HepG2 (cell line): ENCODE data around the gene OR2B2. TPM values are rescaled to one million over a fixed set of nuclear protein-coding genes. Genes with fewer than 3 reads are reported as not detected.

ENCODE experiments used
- CTCF ChIP-seq: sonication (generic); formaldehyde crosslinking; IDR thresholded peaks from 2 replicates; pipeline ENCODE4 v1.5.0; 2020; ENCODE audit warnings: mild to moderate bottlenecking, missing genetic modification reagents, moderate library complexity
- KDM2A ChIP-seq: sonication (generic); formaldehyde crosslinking; IDR thresholded peaks from 2 replicates; pipeline ENCODE4 v1.4.0; 2020; ENCODE audit warnings: low read depth, missing genetic modification reagents, borderline replicate concordance
- PRPF4 ChIP-seq: fragments of 200-400 bp; formaldehyde crosslinking; IDR thresholded peaks from 2 replicates; pipeline ENCODE4 v1.6.1; 2016; ENCODE audit warnings: low read length, low read depth; ENCODE audit not compliant: poor library complexity, severe bottlenecking
- SKIL ChIP-seq: sonication (generic); formaldehyde crosslinking; IDR thresholded peaks from 2 replicates; pipeline ENCODE4 v1.8.0; 2022; ENCODE audit warnings: missing genetic modification reagents, mild to moderate bottlenecking, moderate library complexity, borderline replicate concordance
- SMAD3 ChIP-seq: sonication (generic); formaldehyde crosslinking; IDR thresholded peaks from 2 replicates; pipeline ENCODE4 v1.4.0; 2020; ENCODE audit warnings: missing genetic modification reagents
- ZBED4 ChIP-seq: sonication (generic); formaldehyde crosslinking; IDR thresholded peaks from 2 replicates; pipeline ENCODE4 v1.4.0; 2020; ENCODE audit warnings: missing genetic modification reagents, borderline replicate concordance
- ZBTB7A ChIP-seq: sonication (generic); formaldehyde crosslinking; IDR thresholded peaks from 2 replicates; pipeline ENCODE4 v1.8.0; 2022; ENCODE audit warnings: mild to moderate bottlenecking, missing genetic modification reagents
- ZNF136 ChIP-seq: sonication (generic); formaldehyde crosslinking; IDR thresholded peaks from 2 replicates; pipeline ENCODE4 v1.8.1; 2022; ENCODE audit warnings: low read depth, mild to moderate bottlenecking, moderate library complexity, missing genetic modification reagents
- ZNF282 ChIP-seq: fragments of 450-650 bp; IDR thresholded peaks from 2 replicates; pipeline ENCODE4 v1.6.1; 2018; ENCODE audit not compliant: partially characterized antibody
- ZNF614 ChIP-seq: IDR thresholded peaks from 2 replicates; pipeline ENCODE4 v1.6.1; 2018; ENCODE audit warnings: missing biosample characterization, missing genetic modification reagents, inconsistent platforms, borderline replicate concordance
- ZNF737 ChIP-seq: sonication (generic); formaldehyde crosslinking; IDR thresholded peaks from 2 replicates; pipeline ENCODE4 v1.5.0; 2020; ENCODE audit warnings: missing genetic modification reagents, mild to moderate bottlenecking, borderline replicate concordance
- ZNF792 ChIP-seq: IDR thresholded peaks from 2 replicates; pipeline ENCODE4 v1.6.1; 2016
- ZNF800 ChIP-seq: sonication (generic); formaldehyde crosslinking; IDR thresholded peaks from 2 replicates; pipeline ENCODE4 v1.4.0; 2020; ENCODE audit warnings: missing genetic modification reagents
- ZNF891 ChIP-seq: sonication (generic); formaldehyde crosslinking; IDR thresholded peaks from 2 replicates; pipeline ENCODE4 v1.5.0; 2020; ENCODE audit warnings: mild to moderate bottlenecking, missing genetic modification reagents
- ZSCAN12 ChIP-seq: sonication (generic); formaldehyde crosslinking; IDR thresholded peaks from 2 replicates; pipeline ENCODE4 v1.9.0; 2021; ENCODE audit warnings: mild to moderate bottlenecking, missing genetic modification reagents
- polyA plus RNA-seq, 8 experiments: library from polyadenylated mRNA; depleted of rRNA in 3 of 8; stranded (reverse) in 7 of 8; unstranded in 1 of 8; fragments of >200 nt; fragmentation: Illumina TruSeq in 4 of 8; extraction: Trizol in 4 of 8; gene quantifications; 2 replicates each; pipeline versions ENCODE4 v1.2.1 to v1.2.3, GENCODE V29; 2011 to 2016; ENCODE audit warnings: low read depth in 4 of 8, missing spikeins in 1 of 8, mixed read lengths in 1 of 8; ENCODE audit not compliant: insufficient read depth in 1 of 8
- total RNA-seq, 5 experiments: library from RNA; depleted of rRNA; stranded (reverse); fragments of >200 nt; fragmentation: Illumina TruSeq; extraction: Trizol; gene quantifications; 2 replicates each; pipeline ENCODE4 v1.2.3, GENCODE V29; 2016; ENCODE audit warnings: low read depth in 1 of 5
- TF ChIP-seq, protein P1 (sequence below): sonication (generic); formaldehyde crosslinking; IDR thresholded peaks from 2 replicates; pipeline ENCODE4 v1.4.0; 2020; ENCODE audit warnings: low read depth, mild to moderate bottlenecking, missing genetic modification reagents

Gene OR2B2
- total and polyA plus RNA-seq, 2 of the 13 experiments (the other 11 are each of a cell fraction or from before 2014, with no cell fraction given): not detected

GRCh38 chr6:27894839-27895762 lies 17.1 kb downstream of the OR2B2 start (continued):
- 0 out of 2 replicates have a peak, but pooled peaks have one; percentile 9 for TF ChIP-seq KDM2A
- TF ChIP-seq SKIL (CRISPR knock-in tag): no peak
- peak; percentile 41 for TF ChIP-seq SMAD3
- TF ChIP-seq ZBTB7A (CRISPR knock-in tag): no peak
- TF ChIP-seq ZNF614: 0 out of 2 replicates have a peak, but pooled peaks have one; percentile 29
- no peak; the same call in 1 of the 2 replicates for TF ChIP-seq ZNF891 (CRISPR knock-in tag)
- TF ChIP-seq ZBED4 (CRISPR knock-in tag): 0 out of 2 replicates have a peak, but pooled peaks have one; percentile 11
- peak; percentile 95 for TF ChIP-seq CTCF
- TF ChIP-seq ZNF800 (CRISPR knock-in tag): no peak
- TF ChIP-seq, protein P1, sequence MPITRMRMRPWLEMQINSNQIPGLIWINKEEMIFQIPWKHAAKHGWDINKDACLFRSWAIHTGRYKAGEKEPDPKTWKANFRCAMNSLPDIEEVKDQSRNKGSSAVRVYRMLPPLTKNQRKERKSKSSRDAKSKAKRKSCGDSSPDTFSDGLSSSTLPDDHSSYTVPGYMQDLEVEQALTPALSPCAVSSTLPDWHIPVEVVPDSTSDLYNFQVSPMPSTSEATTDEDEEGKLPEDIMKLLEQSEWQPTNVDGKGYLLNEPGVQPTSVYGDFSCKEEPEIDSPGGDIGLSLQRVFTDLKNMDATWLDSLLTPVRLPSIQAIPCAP (CRISPR knock-in tag): no peak
- 0 out of 2 replicates have a peak, but pooled peaks have one; percentile 6 for TF ChIP-seq ZNF737 (CRISPR knock-in tag)
- 0 out of 2 replicates have a peak, but pooled peaks have one; percentile 52 for TF ChIP-seq ZNF792
- TF ChIP-seq ZNF136 (CRISPR knock-in tag): 0 out of 2 replicates have a peak, but pooled peaks have one; percentile 28
- TF ChIP-seq ZSCAN12 (CRISPR knock-in tag): 0 out of 2 replicates have a peak, but pooled peaks have one; percentile 25
- no peak for TF ChIP-seq PRPF4
- TF ChIP-seq ZNF282: no peak
